ENCODE measurements around the gene ARID1B. TPM values are rescaled to one million over a fixed set of nuclear protein-coding genes. Genes with fewer than 3 reads are reported as not detected.
A peak's percentile ranks its signal among the peaks of the same experiment; 100 is the strongest.

The ARID1B gene
- total and polyA plus RNA-seq, 9 of the 15 experiments (the other 6 are each of a cell fraction or from before 2014, with no cell fraction given): 12.5 to 50.5 (median 25.8) TPM

GRCh38 chr6:157075549-157076450 lies 298.6 kb downstream of the ARID1B start (continued):
- 0 out of 2 replicates have a peak, but pooled peaks have one; percentile 63 for TF ChIP-seq JUN (IDR thresholded peaks at IDR 0.05; ENCODE audit: borderline replicate concordance, low read depth, low read length)
- no peak for TF ChIP-seq JUN (CRISPR knock-in tag; IDR thresholded peaks at IDR 0.05; ENCODE audit: borderline replicate concordance)
- TF ChIP-seq MYBL2 (IDR thresholded peaks at IDR 0.05; ENCODE audit: low read depth): no peak
- TF ChIP-seq MYBL2 (CRISPR knock-in tag; IDR thresholded peaks at IDR 0.05; ENCODE audit: borderline replicate concordance): no peak
- TF ChIP-seq ZNF75A (CRISPR knock-in tag; IDR thresholded peaks at IDR 0.05): no peak
- TF ChIP-seq, protein P1, sequence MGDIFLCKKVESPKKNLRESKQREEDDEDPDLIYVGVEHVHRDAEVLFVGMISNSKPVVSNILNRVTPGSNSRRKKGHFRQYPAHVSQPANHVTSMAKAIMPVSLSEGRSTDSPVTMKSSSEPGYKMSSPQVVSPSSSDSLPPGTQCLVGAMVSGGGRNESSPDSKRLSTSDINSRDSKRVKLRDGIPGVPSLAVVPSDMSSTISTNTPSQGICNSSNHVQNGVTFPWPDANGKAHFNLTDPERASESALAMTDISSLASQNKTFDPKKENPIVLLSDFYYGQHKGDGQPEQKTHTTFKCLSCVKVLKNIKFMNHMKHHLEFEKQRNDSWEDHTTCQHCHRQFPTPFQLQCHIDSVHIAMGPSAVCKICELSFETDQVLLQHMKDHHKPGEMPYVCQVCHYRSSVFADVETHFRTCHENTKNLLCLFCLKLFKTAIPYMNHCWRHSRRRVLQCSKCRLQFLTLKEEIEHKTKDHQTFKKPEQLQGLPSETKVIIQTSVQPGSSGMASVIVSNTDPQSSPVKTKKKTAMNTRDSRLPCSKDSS (IDR thresholded peaks at IDR 0.05; ENCODE audit: low read depth, partially characterized antibody): no peak
- no peak for TF ChIP-seq NR3C1 (CRISPR knock-in tag; IDR thresholded peaks at IDR 0.05)
- TF ChIP-seq FOXK2 (conservative IDR thresholded peaks at IDR 0.05 in 1 of 2, IDR thresholded peaks at IDR 0.05 in 1 of 2; ENCODE audit: low read depth in 2 of 2): 0 out of 4 replicates have a peak, but pooled peaks of 1 of the 2 experiments have one; percentile 48
- TF ChIP-seq, protein P2, sequence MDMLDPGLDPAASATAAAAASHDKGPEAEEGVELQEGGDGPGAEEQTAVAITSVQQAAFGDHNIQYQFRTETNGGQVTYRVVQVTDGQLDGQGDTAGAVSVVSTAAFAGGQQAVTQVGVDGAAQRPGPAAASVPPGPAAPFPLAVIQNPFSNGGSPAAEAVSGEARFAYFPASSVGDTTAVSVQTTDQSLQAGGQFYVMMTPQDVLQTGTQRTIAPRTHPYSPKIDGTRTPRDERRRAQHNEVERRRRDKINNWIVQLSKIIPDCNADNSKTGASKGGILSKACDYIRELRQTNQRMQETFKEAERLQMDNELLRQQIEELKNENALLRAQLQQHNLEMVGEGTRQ (CRISPR knock-in tag; IDR thresholded peaks at IDR 0.05): no peak
- no peak for TF ChIP-seq BRCA1 (IDR thresholded peaks at IDR 0.05)
- TF ChIP-seq BRCA1 (CRISPR knock-in tag; IDR thresholded peaks at IDR 0.05): no peak
- TF ChIP-seq CBX2 (IDR thresholded peaks at IDR 0.05; ENCODE audit: insufficient read depth, low read length, poor library complexity, severe bottlenecking): no peak
- TF ChIP-seq, protein P3, sequence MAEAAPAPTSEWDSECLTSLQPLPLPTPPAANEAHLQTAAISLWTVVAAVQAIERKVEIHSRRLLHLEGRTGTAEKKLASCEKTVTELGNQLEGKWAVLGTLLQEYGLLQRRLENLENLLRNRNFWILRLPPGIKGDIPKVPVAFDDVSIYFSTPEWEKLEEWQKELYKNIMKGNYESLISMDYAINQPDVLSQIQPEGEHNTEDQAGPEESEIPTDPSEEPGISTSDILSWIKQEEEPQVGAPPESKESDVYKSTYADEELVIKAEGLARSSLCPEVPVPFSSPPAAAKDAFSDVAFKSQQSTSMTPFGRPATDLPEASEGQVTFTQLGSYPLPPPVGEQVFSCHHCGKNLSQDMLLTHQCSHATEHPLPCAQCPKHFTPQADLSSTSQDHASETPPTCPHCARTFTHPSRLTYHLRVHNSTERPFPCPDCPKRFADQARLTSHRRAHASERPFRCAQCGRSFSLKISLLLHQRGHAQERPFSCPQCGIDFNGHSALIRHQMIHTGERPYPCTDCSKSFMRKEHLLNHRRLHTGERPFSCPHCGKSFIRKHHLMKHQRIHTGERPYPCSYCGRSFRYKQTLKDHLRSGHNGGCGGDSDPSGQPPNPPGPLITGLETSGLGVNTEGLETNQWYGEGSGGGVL (CRISPR knock-in tag; IDR thresholded peaks at IDR 0.05): no peak
- TF ChIP-seq RBM17 (IDR thresholded peaks at IDR 0.05; ENCODE audit: borderline replicate concordance, low read depth, low read length): no peak
